LNCaP clone FGC (cell line): ENCODE data around the gene PYGB.

Experiments
- DNase-seq: peaks from one replicate; pipeline ENCODE4 v3.0.0-alpha.2; 2011; ENCODE audit warnings: low read depth
- H3K4me3 ChIP-seq: 2 replicates; pipeline ENCODE4 v1.5.1; 2011; ENCODE audit warnings: mild to moderate bottlenecking, low read depth, low read length, control low read depth
- TF ChIP-seq, protein P1 (sequence below): IDR thresholded peaks from 2 replicates; pipeline ENCODE4 v1.5.1; 2012; ENCODE audit warnings: mild to moderate bottlenecking; ENCODE audit not compliant: control insufficient read depth, insufficient read depth; ENCODE audit errors: extremely low read depth

PYGB gene

DNA sequence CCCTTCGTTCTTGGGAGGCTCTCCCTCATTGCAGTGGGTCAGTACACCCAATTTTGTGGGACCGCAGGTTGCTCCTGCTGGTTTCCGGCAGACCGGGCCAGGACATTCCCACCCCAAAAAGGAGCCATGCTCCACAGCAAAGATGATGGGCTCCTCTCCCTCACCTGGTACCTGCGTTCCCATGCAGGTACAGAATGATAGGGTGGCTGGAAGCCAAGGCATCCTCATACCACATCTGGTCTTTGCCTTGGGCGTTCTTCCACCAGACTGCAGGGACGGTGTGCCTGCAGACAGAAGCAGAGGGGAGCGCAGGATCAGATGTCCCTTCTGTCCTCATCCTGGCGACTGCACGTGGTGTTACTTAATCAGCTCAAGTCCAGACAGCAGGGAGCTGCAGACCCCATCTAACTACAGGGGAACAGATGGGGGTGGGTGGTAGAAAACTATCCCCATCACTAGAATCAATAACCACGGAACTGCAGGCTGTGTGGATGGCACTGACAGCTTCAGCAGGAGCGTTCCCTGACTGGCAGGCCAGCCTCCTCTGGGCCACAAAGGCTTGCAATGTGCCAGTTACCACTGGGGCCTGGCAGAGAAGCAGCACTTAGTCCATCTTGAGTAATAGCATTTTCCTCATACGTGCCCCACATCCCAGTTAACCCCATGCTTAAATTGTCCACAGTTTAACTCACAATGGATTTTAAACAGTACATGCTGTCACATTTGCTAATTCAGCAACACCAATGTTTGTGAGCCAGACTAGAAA, 72.3 kb downstream of the PYGB start:
- TF ChIP-seq, protein P1, sequence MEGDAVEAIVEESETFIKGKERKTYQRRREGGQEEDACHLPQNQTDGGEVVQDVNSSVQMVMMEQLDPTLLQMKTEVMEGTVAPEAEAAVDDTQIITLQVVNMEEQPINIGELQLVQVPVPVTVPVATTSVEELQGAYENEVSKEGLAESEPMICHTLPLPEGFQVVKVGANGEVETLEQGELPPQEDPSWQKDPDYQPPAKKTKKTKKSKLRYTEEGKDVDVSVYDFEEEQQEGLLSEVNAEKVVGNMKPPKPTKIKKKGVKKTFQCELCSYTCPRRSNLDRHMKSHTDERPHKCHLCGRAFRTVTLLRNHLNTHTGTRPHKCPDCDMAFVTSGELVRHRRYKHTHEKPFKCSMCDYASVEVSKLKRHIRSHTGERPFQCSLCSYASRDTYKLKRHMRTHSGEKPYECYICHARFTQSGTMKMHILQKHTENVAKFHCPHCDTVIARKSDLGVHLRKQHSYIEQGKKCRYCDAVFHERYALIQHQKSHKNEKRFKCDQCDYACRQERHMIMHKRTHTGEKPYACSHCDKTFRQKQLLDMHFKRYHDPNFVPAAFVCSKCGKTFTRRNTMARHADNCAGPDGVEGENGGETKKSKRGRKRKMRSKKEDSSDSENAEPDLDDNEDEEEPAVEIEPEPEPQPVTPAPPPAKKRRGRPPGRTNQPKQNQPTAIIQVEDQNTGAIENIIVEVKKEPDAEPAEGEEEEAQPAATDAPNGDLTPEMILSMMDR: no peak
- H3K4me3 ChIP-seq: no peak overlapping the region
- no peak for DNase-seq

DNA sequence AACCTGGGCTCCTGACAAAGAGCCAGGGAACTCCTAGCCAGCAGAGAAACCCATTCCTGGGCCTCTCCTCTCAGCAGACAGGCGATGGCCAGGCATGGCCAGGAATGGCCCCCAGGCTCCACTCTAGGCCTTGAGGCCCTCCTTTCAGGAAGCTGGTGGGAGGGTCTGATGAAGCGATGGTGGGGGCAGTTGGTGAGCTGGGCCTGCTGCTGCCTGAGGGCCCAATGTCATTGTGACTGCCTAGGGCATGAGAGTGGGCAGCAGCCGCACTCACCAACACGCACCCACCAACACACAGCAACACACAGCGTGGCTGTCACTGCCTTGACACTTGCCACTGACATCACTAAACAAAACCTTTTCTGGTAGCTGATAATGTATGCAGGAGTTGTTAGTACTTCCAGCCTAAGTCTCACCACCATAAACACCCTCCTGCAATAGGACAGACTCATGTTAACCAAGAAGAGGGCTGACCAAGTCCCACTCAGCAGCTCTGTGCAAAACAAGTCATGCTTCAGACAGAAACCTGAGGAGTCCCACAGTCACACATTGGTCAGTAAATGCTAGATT, 73.5 kb downstream of the PYGB start:
- TF ChIP-seq, protein P1: no peak
- DNase-seq: no peak
- H3K4me3 ChIP-seq: no peak overlapping the region

DNA sequence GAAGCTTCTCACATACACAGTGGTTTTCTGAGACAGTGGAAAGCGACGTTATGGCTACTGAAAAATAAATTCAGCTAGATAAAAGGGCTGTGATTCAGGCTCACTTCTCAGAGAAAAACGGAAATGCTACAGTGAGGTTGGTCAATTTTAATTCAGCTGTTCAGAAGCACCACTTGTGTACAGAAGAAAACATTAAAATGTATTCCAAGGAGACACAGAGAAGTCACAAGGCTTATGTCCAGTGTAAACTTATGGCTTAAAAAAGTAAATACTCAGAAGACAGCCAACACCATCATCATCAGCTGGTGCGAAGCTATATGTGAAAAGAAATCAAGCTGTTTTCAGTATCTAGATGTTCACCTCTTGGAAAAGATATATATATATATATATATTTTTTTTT, 74.1 kb downstream of the PYGB start:
- H3K4me3 ChIP-seq: no peak overlapping the region
- TF ChIP-seq, protein P1: no peak
- DNase-seq: peak; percentile 63

DNA sequence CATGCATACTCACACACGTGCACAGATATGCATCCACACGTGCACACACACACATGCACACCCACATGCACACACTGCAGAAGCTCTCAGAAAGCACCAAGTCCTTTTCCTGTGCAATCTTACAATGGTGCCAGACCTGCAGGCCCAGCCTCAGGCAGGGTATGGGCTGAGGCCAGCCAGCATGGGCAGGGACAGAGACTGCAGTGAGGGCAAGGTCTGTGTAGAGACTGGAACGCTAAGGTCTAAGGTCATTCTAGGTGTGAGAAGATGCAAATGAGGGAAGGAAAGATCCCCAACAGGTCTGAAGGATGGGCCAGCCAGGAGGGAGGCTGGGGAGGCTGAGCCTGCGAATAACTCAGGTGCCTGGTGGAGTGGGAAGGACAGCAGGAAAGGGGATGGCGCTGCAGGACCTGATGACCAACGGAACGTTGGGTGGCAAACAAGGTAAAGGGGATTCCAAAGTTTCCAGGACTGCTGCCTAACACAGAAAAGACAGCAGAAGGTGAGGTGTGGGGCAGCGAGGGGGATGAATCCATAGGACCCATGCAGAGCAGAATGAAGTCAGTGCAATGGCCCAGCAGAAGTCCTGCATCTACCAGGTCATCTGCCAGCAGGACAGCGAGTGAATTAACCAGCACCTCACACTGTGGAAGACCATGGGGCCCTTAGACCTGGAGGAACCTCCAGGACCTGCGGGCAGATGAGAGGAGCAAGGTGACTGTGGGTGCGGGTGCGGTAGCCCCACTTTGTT, 75.8 kb downstream of the PYGB start:
- H3K4me3 ChIP-seq: no peak overlapping the region
- TF ChIP-seq, protein P1: no peak
- DNase-seq: no peak

DNA sequence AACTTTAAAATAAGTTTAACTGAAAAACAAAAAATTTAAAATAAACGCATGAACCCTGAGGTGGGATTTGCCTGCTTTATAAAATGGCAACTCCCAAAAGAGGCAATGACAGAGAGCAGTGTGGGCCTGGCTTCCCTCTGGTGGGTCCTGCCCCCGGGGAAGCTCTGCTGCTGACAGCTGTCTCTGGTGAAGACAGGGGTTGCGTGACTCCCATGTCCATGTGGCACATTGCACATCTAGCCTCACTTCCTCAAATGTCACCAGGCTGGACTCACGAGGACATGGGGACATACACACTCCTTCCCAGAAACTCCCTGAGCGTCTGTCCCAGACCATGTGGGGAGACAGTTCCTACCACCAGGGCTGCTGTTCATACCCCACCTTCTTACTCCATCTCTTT, 76.5 kb downstream of the PYGB start:
- DNase-seq: no peak
- TF ChIP-seq, protein P1: no peak
- no peak overlapping the region for H3K4me3 ChIP-seq

DNA sequence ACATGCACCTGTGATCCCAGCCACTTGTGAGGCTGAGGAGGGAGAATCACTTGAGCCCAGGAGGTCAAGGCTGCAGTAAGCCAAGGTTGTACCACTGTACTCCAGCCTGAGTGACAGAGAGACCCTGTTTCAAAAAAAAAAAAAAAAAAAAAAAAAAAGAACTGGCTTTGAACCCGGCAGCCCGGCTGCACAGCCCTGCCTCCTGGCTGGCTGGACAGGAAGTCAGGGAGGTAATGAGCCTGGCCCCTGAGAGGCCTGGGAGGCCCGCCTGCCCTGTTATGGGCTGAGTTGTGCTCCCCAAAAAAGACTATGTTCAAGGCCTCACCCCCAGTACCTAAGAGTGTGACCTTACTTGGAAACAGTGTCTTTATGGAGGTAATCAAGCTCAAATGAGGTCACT, 77.2 kb downstream of the PYGB start:
- no peak overlapping the region for H3K4me3 ChIP-seq
- DNase-seq: no peak
- TF ChIP-seq, protein P1: no peak

DNA sequence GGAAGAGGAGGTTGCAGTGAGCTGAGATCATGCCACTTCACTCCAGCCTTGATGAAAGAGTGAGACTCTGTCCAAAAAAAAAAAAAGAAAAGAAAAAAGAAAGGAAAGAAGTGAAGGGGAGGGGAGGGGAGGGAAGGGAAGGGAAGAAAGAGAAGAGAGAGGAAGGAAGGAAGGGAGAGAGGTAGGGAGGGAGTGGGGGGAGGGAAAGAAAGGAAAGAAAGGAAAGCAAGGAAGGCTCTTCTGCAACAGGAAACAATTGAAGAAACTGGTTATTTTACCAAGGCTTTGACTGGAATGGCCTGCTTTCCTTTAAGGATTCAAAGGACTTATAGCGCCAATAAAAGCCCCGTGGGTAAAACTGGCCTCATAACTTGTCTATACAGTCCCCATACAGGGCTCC, 78.1 kb downstream of the PYGB start:
- DNase-seq: no peak
- no peak overlapping the region for H3K4me3 ChIP-seq
- TF ChIP-seq, protein P1: no peak
